Caco-2 (cell line): ENCODE data around the gene NUP210. TPM values are rescaled to one million over a fixed set of nuclear protein-coding genes. Genes with fewer than 3 reads are reported as not detected.

Experiments
- BruUV-seq: library from RNA; stranded (reverse); fragments of 400-500 nt; replicated peaks from 2 replicates; lab custom pipeline; 2021; lab: Mats Ljungman, UMichigan
- CTCF ChIA-PET: fragments of 300-600 bp; sonication (Branson Sonifier 250); formaldehyde crosslinking; loops from one replicate; lab custom pipeline; 2022; ENCODE audit warnings: antibody characterized with exemption; lab: Charles Lee
- POLR2A ChIA-PET: fragments of 300-600 bp; sonication (Branson Sonifier 250); formaldehyde crosslinking; loops from one replicate; lab custom pipeline; 2022; ENCODE audit warnings: antibody characterized with exemption; lab: Charles Lee
- DNase-seq, 2 experiments: peaks; one replicate each; pipeline versions ENCODE4 v3.0.0 to v3.0.0-alpha.2; 2020 to 2022
- H3K27me3 ChIP-seq: replicated peaks from 2 replicates; pipeline ENCODE4 v1.6.0; 2011; ENCODE audit warnings: low read length; ENCODE audit not compliant: control insufficient read depth, insufficient read depth
- H3K36me3 ChIP-seq: 2 replicates; pipeline ENCODE4 v1.5.1; 2011; ENCODE audit warnings: low read length; ENCODE audit not compliant: control insufficient read depth, insufficient read depth
- H3K4me1 ChIP-seq: fragments of 250-450 bp; sonication (Bioruptor Pico); 2 replicates; pipeline ENCODE4 v1.5.1; 2020; ENCODE audit warnings: mild to moderate bottlenecking
- H3K4me3 ChIP-seq: 2 replicates; pipeline ENCODE4 v1.5.1; 2011; ENCODE audit warnings: low read depth, mild to moderate bottlenecking, control low read depth, low read length
- H3K9me3 ChIP-seq: fragments of 250-450 bp; sonication (Bioruptor Pico); 2 replicates; pipeline ENCODE4 v1.5.1; 2020; ENCODE audit warnings: mild to moderate bottlenecking, moderate library complexity
- H3K27ac Mint-ChIP-seq: one replicate; pipeline ENCODE4 v1.8.0; 2022; ENCODE audit warnings: mixed read lengths; ENCODE audit not compliant: unreplicated experiment
- H3K27me3 Mint-ChIP-seq: one replicate; pipeline ENCODE4 v1.8.0; 2022; ENCODE audit warnings: mixed read lengths; ENCODE audit not compliant: insufficient read depth, unreplicated experiment
- H3K36me3 Mint-ChIP-seq: one replicate; pipeline ENCODE4 v1.8.0; 2022; ENCODE audit warnings: mild to moderate bottlenecking, mixed read lengths; ENCODE audit not compliant: insufficient read depth, unreplicated experiment
- H3K4me1 Mint-ChIP-seq: one replicate; pipeline ENCODE4 v1.8.0; 2022; ENCODE audit warnings: low read depth, mixed read lengths; ENCODE audit not compliant: unreplicated experiment
- H3K4me3 Mint-ChIP-seq: one replicate; pipeline ENCODE4 v1.8.0; 2022; ENCODE audit warnings: mild to moderate bottlenecking, moderate library complexity, mixed read lengths; ENCODE audit not compliant: unreplicated experiment
- H3K9me3 Mint-ChIP-seq: one replicate; pipeline ENCODE4 v1.8.0; 2022; ENCODE audit warnings: mixed read lengths; ENCODE audit not compliant: unreplicated experiment
- CTCF ChIP-seq, 2 experiments: fragments of 200-600 bp in 1 of 2; IDR thresholded peaks; 1 replicate in 1 of 2; 2 replicates in 1 of 2; pipeline versions ENCODE4 v1.5.1 to v1.8.0; 2011 to 2022; ENCODE audit warnings: antibody characterized with exemption in 1 of 2, control low read depth in 1 of 2, inconsistent platforms in 1 of 2, low read depth in 1 of 2, low read length in 1 of 2, mild to moderate bottlenecking in 1 of 2, moderate library complexity in 1 of 2; ENCODE audit not compliant: insufficient read depth in 1 of 2, severe bottlenecking in 1 of 2, unreplicated experiment in 1 of 2
- intact Hi-C: fragments of 100-400 bp; cut with micrococcal nuclease; formaldehyde crosslinking; loops from one replicate; pipeline ENCODE4 v1.10.0; 2022; ENCODE audit not compliant: unreplicated experiment
- total RNA-seq: library from RNA; stranded (reverse); gene quantifications from 2 replicates; pipeline ENCODE4 v1.2.3, GENCODE V29; 2022

Gene NUP210
- total RNA-seq, 1 experiment from 2014 or later: 63.7 TPM

GRCh38 chr3:13345284-13345683 lies 74.8 kb downstream of the NUP210 start:
- no peaks in the 10 kb centered on the region for H3K4me1 Mint-ChIP-seq
- H3K36me3 Mint-ChIP-seq: peaks cover 36% of the 10 kb centered on the region
- intact Hi-C loops: no loop called here

DNA sequence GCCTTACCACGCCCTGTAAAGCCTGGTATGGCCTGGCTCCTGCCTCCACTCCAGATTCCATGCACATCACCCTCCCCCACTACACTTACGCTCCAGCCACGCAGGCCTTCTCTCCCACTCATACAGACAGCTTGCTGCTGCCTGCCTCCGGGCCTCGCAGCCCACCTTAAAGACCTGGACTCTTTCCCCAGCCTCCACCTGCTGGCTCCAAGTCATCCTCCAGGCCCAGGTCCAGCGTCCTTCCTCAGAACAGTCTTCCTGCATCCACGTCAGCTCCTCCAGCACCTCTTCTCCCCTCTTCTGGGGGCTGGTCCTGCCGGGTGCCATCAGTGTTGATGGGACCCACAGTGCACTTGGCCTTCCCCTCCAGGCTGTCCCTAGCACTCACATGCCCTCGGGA lies 75.5 kb downstream of the NUP210 start:
- no peak overlapping the region for H3K27ac Mint-ChIP-seq
- peaks cover 1% of the 10 kb centered on the region; the same call in 1 of the 2 replicates for H3K36me3 ChIP-seq
- H3K36me3 Mint-ChIP-seq: peaks cover 30% of the 10 kb centered on the region
- H3K9me3 ChIP-seq: no peaks in the 10 kb centered on the region
- H3K4me3 Mint-ChIP-seq: no peak overlapping the region
- no peak for TF ChIP-seq CTCF (IDR thresholded peaks at IDR 0.05; ENCODE audit: insufficient read depth in 1 of 2, low read depth in 1 of 2, low read length in 1 of 2, severe bottlenecking in 1 of 2, unreplicated experiment in 1 of 2)
- no peaks in the 10 kb centered on the region for H3K9me3 Mint-ChIP-seq
- no peaks in the 10 kb centered on the region for H3K4me1 Mint-ChIP-seq
- DNase-seq: no peak
- no peaks in the 10 kb centered on the region for H3K4me1 ChIP-seq
- CTCF ChIA-PET: no interaction called here
- no peak overlapping the region for H3K4me3 ChIP-seq
- intact Hi-C loops: no loop called here
- POLR2A ChIA-PET: no interaction called here
- no peaks in the 10 kb centered on the region for H3K27me3 Mint-ChIP-seq
- no TSS peak for BruUV-seq
- H3K27me3 ChIP-seq: no peaks in the 10 kb centered on the region

More at GRCh38 chr3:13345284-13345683, 74.8 kb downstream of the NUP210 start:
- POLR2A ChIA-PET: interaction anchor here (0.6 kb wide), 1 partner anchor 296 kb away, joined by 3 read pairs; no protein-coding TSS in a partner anchor
- DNase-seq: no peak
- Histone ChIP-seq H3K9me3 (no peaks in the 10 kb centered on the region), H3K27me3 (no peaks in the 10 kb centered on the region), H3K36me3 (peaks cover 1% of the 10 kb centered on the region; the same call in 1 of the 2 replicates), H3K4me1 (no peaks in the 10 kb centered on the region), H3K4me3 (no peak overlapping the region)
- H3K27ac Mint-ChIP-seq: no peak overlapping the region
- H3K9me3 Mint-ChIP-seq: no peaks in the 10 kb centered on the region
- no peak overlapping the region for H3K4me3 Mint-ChIP-seq
- BruUV-seq: no TSS peak
- no peak for TF ChIP-seq CTCF (IDR thresholded peaks at IDR 0.05; ENCODE audit: insufficient read depth in 1 of 2, low read depth in 1 of 2, low read length in 1 of 2, severe bottlenecking in 1 of 2, unreplicated experiment in 1 of 2)
- CTCF ChIA-PET: interaction anchor here (0.7 kb wide), 1 partner anchor 312 kb away, joined by 3 read pairs; no protein-coding TSS in a partner anchor
- H3K27me3 Mint-ChIP-seq: no peaks in the 10 kb centered on the region

DNA sequence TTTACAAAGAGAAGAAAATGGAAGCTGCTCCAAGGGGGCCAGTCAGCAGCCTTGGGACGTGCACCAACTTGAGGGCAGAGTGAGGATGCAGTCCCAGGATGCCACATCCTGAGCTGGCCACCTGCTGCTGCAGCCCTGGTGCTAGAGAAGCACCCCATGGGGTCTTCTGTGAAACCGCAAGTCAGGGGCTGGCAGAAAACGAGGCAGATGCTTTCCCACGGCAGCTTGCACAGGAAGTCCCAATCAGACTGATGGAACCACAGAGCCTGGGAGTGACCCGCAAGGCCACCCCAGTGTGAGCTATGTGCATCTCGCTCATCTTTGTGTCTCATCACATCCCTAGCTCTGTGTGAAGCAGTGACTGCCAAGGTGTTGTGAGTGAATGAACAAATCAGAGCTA lies 76.5 kb downstream of the NUP210 start:
- Histone ChIP-seq H3K9me3 (no peaks in the 10 kb centered on the region), H3K4me3 (no peak overlapping the region), H3K27me3 (no peaks in the 10 kb centered on the region), H3K36me3 (peaks cover 2% of the 10 kb centered on the region), H3K4me1 (no peaks in the 10 kb centered on the region)
- H3K36me3 Mint-ChIP-seq: peaks cover 26% of the 10 kb centered on the region
- no peaks in the 10 kb centered on the region for H3K9me3 Mint-ChIP-seq
- DNase-seq: no peak
- no TSS peak for BruUV-seq
- no peak overlapping the region for H3K4me3 Mint-ChIP-seq
- intact Hi-C loops: no loop called here
- TF ChIP-seq CTCF (IDR thresholded peaks at IDR 0.05; ENCODE audit: insufficient read depth in 1 of 2, low read depth in 1 of 2, low read length in 1 of 2, severe bottlenecking in 1 of 2, unreplicated experiment in 1 of 2): no peak
- no peak overlapping the region for H3K27ac Mint-ChIP-seq
- ChIA-PET CTCF (no interaction called here), POLR2A (no interaction called here)
- H3K27me3 Mint-ChIP-seq: no peaks in the 10 kb centered on the region
- H3K4me1 Mint-ChIP-seq: no peaks in the 10 kb centered on the region
